DND-41 (cell line): ENCODE measurements around the gene CARD18.

ENCODE experiments used
- ATAC-seq: fragments of 200-7000 bp; cut with Tn5 transposase; 3 replicates; pipeline ENCODE4 v1.9.1; 2021; ENCODE audit warnings: low read depth; ENCODE audit not compliant: insufficient read depth
- DNase-seq: peaks from one replicate; pipeline ENCODE4 v3.0.0-alpha.2; 2020
- H2AFZ ChIP-seq: 2 replicates; pipeline ENCODE4 v1.6.0; 2012; ENCODE audit warnings: low read depth, low read length
- H3K27ac ChIP-seq: 2 replicates; pipeline ENCODE4 v1.5.1; 2012; ENCODE audit warnings: low read length, inconsistent platforms
- H3K27me3 ChIP-seq: fragments of 200-600 bp; sonication (generic); 2 replicates; pipeline ENCODE4 v1.6.0; 2012; ENCODE audit warnings: low read length, mild to moderate bottlenecking, inconsistent platforms; ENCODE audit not compliant: insufficient read depth, poor library complexity
- H3K36me3 ChIP-seq: 2 replicates; pipeline ENCODE4 v1.5.1; 2012; ENCODE audit warnings: low read length, inconsistent platforms; ENCODE audit not compliant: insufficient read depth
- H3K4me1 ChIP-seq: 2 replicates; pipeline ENCODE4 v1.5.1; 2012; ENCODE audit warnings: mild to moderate bottlenecking, low read length; ENCODE audit not compliant: insufficient read depth
- H3K4me2 ChIP-seq: 2 replicates; pipeline ENCODE4 v1.6.0; 2012; ENCODE audit warnings: mild to moderate bottlenecking, moderate library complexity, low read length, inconsistent platforms; ENCODE audit not compliant: insufficient read depth
- H3K4me3 ChIP-seq, 2 experiments: fragments of 200-600 bp in 1 of 2; shearing (Covaris generic) in 1 of 2; 2 replicates each; pipeline ENCODE4 v1.5.1; 2012 to 2016; ENCODE audit warnings: inconsistent platforms in 2 of 2, low read length in 2 of 2, mild to moderate bottlenecking in 2 of 2, low read depth in 1 of 2, moderate library complexity in 1 of 2
- H3K79me2 ChIP-seq: 2 replicates; pipeline ENCODE4 v1.6.0; 2012; ENCODE audit warnings: low read length, inconsistent platforms; ENCODE audit not compliant: insufficient read depth
- H3K9ac ChIP-seq: 2 replicates; pipeline ENCODE4 v1.6.0; 2012; ENCODE audit warnings: low read depth, mild to moderate bottlenecking, inconsistent platforms, low read length, moderate library complexity
- H3K9me3 ChIP-seq: 2 replicates; pipeline ENCODE4 v1.5.1; 2012; ENCODE audit warnings: low read length, moderate library complexity, mild to moderate bottlenecking, inconsistent platforms; ENCODE audit not compliant: insufficient read depth, severe bottlenecking
- H4K20me1 ChIP-seq: 2 replicates; pipeline ENCODE4 v1.6.0; 2012; ENCODE audit warnings: low read length; ENCODE audit not compliant: insufficient read depth
- CTCF ChIP-seq: IDR thresholded peaks from 2 replicates; pipeline ENCODE4 v1.5.1; 2012; ENCODE audit warnings: borderline replicate concordance, low read length, moderate library complexity, mild to moderate bottlenecking; ENCODE audit not compliant: poor library complexity, severe bottlenecking; ENCODE audit errors: extremely low read depth
- EZH2 ChIP-seq: IDR thresholded peaks from 3 replicates; pipeline ENCODE4 v1.6.1; 2012; ENCODE audit warnings: borderline replicate concordance, low read depth, mild to moderate bottlenecking, moderate library complexity, low read length, inconsistent platforms; ENCODE audit not compliant: severe bottlenecking

Gene CARD18

GRCh38 chr11:105139669-105140068, at the start of gene CARD18:
CARD18 (minus strand) TSS chr11:105139769; CDS start chr11:105139726, 43 bp downstream.
- H3K4me1 ChIP-seq: no peaks in the 10 kb centered on the region
- no peak within 1 kb of the TSS for H2AFZ ChIP-seq
- ATAC-seq (no peak), DNase-seq (no peak)
- no peak within 1 kb of the TSS for H3K4me2 ChIP-seq
- no peak within 1 kb of the TSS for H3K4me3 ChIP-seq
- H3K9me3 ChIP-seq: no peaks in the 10 kb centered on the region
- no peak within 1 kb of the TSS for H3K27ac ChIP-seq
- no peaks in the 10 kb centered on the region for H3K79me2 ChIP-seq
- no peaks in the 10 kb centered on the region for H3K36me3 ChIP-seq
- H3K9ac ChIP-seq: no peak within 1 kb of the TSS
- no peaks in the 10 kb centered on the region for H4K20me1 ChIP-seq
- TF ChIP-seq EZH2 (no peak), CTCF (no peak)
- no peaks in the 10 kb centered on the region for H3K27me3 ChIP-seq

- H3K27ac ChIP-seq: no peak overlapping the region
- no peak overlapping the region for H3K4me3 ChIP-seq
- DNase-seq: no peak
- H3K4me1 ChIP-seq: no peaks in the 10 kb centered on the region
- H3K9ac ChIP-seq: no peak overlapping the region
- H3K4me2 ChIP-seq: no peak overlapping the region
- H3K27me3 ChIP-seq: no peaks in the 10 kb centered on the region
- ATAC-seq: no peak
- no peaks in the 10 kb centered on the region for H3K79me2 ChIP-seq
- H3K9me3 ChIP-seq: no peaks in the 10 kb centered on the region
- no peaks in the 10 kb centered on the region for H4K20me1 ChIP-seq
- no peaks in the 10 kb centered on the region for H3K36me3 ChIP-seq
- no peak for TF ChIP-seq CTCF
- TF ChIP-seq EZH2: no peak
- no peak overlapping the region for H2AFZ ChIP-seq
Observed at GRCh38 chr11:105183987-105184386, 44.4 kb upstream of the CARD18 start.

- DNase-seq: no peak
- Histone ChIP-seq H3K4me2 (no peak overlapping the region), H3K9ac (no peak overlapping the region), H3K79me2 (no peaks in the 10 kb centered on the region), H3K27me3 (no peaks in the 10 kb centered on the region), H3K4me3 (no peak overlapping the region), H3K4me1 (no peaks in the 10 kb centered on the region), H3K36me3 (no peaks in the 10 kb centered on the region), H3K9me3 (no peaks in the 10 kb centered on the region), H2AFZ (no peak overlapping the region), H4K20me1 (no peaks in the 10 kb centered on the region), H3K27ac (no peak overlapping the region)
- ATAC-seq: no peak
- TF ChIP-seq EZH2: no peak
- TF ChIP-seq CTCF: no peak
Observed at GRCh38 chr11:105183426-105183825, 43.9 kb upstream of the CARD18 start.

- Histone ChIP-seq H3K79me2 (no peaks in the 10 kb centered on the region), H3K4me2 (no peak overlapping the region), H3K4me3 (no peak overlapping the region), H4K20me1 (no peaks in the 10 kb centered on the region), H3K4me1 (no peaks in the 10 kb centered on the region), H3K27ac (no peak overlapping the region), H3K36me3 (no peaks in the 10 kb centered on the region), H2AFZ (no peak overlapping the region), H3K27me3 (no peaks in the 10 kb centered on the region), H3K9me3 (no peaks in the 10 kb centered on the region), H3K9ac (no peak overlapping the region)
- DNase-seq (no peak), ATAC-seq (no peak)
- TF ChIP-seq CTCF: no peak
- TF ChIP-seq EZH2: no peak
Observed at GRCh38 chr11:105181521-105181920, 42.0 kb upstream of the CARD18 start.
